Neural crest cell (in vitro differentiated cells): ENCODE data around the gene ARHGAP6. TPM values are rescaled to one million over a fixed set of nuclear protein-coding genes. Genes with fewer than 3 reads are reported as not detected.

Source experiments
- DNase-seq: peaks from one replicate; pipeline ENCODE4 v3.0.0; 2021; ENCODE audit warnings: low read depth, mixed read lengths, low spot score
- H3K27ac Mint-ChIP-seq: one replicate; pipeline ENCODE4 v1.8.0; 2021; ENCODE audit warnings: mild to moderate bottlenecking, mixed read lengths; ENCODE audit not compliant: unreplicated experiment
- H3K27me3 Mint-ChIP-seq: 2 replicates; pipeline ENCODE4 v1.8.0; 2021; ENCODE audit warnings: low read depth, mild to moderate bottlenecking, mixed read lengths
- H3K36me3 Mint-ChIP-seq: 2 replicates; pipeline ENCODE4 v1.8.0; 2021; ENCODE audit warnings: low read depth, mild to moderate bottlenecking, mixed read lengths
- H3K4me1 Mint-ChIP-seq: 2 replicates; pipeline ENCODE4 v1.8.0; 2021; ENCODE audit warnings: mixed read lengths
- H3K4me3 Mint-ChIP-seq: one replicate; pipeline ENCODE4 v1.8.0; 2021; ENCODE audit warnings: mild to moderate bottlenecking, mixed read lengths
- H3K9me3 Mint-ChIP-seq: 2 replicates; pipeline ENCODE4 v1.8.0; 2021; ENCODE audit warnings: mixed read lengths
- total RNA-seq: library from RNA; stranded (reverse); gene quantifications from 2 replicates; pipeline ENCODE4 v1.2.1, GENCODE V29; 2021
- TF ChIP-seq, protein P1 (sequence below): fragments of 200-600 bp; sonication (generic); conservative IDR thresholded peaks from 2 replicates; pipeline ENCODE4 v1.5.0; 2021; ENCODE audit warnings: antibody characterized with exemption, mild to moderate bottlenecking

Gene ARHGAP6
- total RNA-seq, 1 donor from 2014 or later = 2.7 TPM

DNA sequence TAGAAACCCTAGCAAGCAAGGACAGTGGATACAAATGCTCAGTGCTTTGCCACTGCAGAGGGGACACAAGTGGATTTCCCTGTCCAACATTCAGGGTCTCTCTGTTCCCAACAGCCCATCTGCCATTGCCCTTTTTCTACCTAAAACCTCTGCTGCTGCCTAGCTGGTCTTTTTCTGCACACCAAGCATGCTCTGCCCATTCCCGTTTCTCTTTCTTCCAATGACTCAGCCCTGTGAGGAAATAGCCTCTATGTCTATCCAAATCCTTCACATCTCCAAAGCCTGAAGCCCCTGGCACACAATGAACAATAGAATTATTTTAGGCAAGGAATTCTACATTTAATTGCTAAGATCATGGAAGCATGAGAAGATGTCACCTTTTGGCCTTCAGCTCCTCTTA is 378.2 kb downstream of the ARHGAP6 start:
- H3K9me3 Mint-ChIP-seq = peaks cover 9% of the 10 kb centered on the region
- no peak for DNase-seq
- TF ChIP-seq, protein P1, sequence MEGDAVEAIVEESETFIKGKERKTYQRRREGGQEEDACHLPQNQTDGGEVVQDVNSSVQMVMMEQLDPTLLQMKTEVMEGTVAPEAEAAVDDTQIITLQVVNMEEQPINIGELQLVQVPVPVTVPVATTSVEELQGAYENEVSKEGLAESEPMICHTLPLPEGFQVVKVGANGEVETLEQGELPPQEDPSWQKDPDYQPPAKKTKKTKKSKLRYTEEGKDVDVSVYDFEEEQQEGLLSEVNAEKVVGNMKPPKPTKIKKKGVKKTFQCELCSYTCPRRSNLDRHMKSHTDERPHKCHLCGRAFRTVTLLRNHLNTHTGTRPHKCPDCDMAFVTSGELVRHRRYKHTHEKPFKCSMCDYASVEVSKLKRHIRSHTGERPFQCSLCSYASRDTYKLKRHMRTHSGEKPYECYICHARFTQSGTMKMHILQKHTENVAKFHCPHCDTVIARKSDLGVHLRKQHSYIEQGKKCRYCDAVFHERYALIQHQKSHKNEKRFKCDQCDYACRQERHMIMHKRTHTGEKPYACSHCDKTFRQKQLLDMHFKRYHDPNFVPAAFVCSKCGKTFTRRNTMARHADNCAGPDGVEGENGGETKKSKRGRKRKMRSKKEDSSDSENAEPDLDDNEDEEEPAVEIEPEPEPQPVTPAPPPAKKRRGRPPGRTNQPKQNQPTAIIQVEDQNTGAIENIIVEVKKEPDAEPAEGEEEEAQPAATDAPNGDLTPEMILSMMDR = no peak
- H3K27ac Mint-ChIP-seq = no peak overlapping the region
- H3K27me3 Mint-ChIP-seq = no peaks in the 10 kb centered on the region
- no peak overlapping the region for H3K4me3 Mint-ChIP-seq
- H3K4me1 Mint-ChIP-seq = no peaks in the 10 kb centered on the region
- H3K36me3 Mint-ChIP-seq = no peaks in the 10 kb centered on the region

DNA sequence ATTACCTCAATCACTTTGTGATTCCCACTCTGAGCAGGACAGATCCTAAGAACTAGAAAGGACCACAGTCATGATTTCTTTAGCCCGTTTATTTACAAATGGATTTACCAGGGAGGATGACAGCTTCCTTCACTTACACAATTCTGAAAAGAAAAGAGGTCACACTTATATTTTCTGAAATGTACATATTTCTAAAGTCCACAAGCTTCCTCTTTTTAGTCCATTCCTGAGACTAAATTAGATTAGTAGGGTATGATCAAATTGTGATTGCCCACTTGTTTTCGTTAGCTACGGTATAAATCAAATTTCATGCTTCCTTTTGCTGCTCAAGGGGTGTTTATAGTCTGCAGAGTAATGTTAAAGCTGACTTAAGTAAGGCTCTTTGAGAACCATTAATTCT is 380.1 kb downstream of the ARHGAP6 start:
- Mint-ChIP-seq H3K27ac (no peak overlapping the region), H3K36me3 (no peaks in the 10 kb centered on the region), H3K4me3 (no peak overlapping the region), H3K9me3 (peaks cover 6% of the 10 kb centered on the region), H3K4me1 (no peaks in the 10 kb centered on the region), H3K27me3 (no peaks in the 10 kb centered on the region)
- TF ChIP-seq, protein P1 = no peak
- DNase-seq = no peak

DNA sequence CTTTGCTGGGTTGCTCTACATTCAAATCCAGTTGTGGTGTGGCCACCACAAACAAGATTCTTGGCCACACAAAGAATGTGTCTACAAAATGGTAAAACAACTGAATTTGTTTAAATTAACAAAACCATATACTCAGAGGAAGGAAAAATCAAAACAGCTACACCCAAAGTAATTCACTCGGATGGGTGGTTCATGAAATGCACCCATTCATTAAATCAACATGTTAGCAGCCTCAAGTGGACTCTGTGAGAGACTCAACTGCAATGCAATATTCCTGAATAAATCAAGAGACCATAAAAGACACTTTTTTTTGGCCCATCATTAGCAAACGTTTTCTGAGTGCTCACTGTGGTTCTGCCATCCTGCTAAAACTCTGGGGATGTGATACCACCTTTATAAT is 383.7 kb downstream of the ARHGAP6 start:
- no peak overlapping the region for H3K27ac Mint-ChIP-seq
- peaks cover 6% of the 10 kb centered on the region for H3K9me3 Mint-ChIP-seq
- TF ChIP-seq, protein P1 = no peak
- H3K27me3 Mint-ChIP-seq = no peaks in the 10 kb centered on the region
- no peaks in the 10 kb centered on the region for H3K36me3 Mint-ChIP-seq
- no peaks in the 10 kb centered on the region for H3K4me1 Mint-ChIP-seq
- no peak for DNase-seq
- no peak overlapping the region for H3K4me3 Mint-ChIP-seq

DNA sequence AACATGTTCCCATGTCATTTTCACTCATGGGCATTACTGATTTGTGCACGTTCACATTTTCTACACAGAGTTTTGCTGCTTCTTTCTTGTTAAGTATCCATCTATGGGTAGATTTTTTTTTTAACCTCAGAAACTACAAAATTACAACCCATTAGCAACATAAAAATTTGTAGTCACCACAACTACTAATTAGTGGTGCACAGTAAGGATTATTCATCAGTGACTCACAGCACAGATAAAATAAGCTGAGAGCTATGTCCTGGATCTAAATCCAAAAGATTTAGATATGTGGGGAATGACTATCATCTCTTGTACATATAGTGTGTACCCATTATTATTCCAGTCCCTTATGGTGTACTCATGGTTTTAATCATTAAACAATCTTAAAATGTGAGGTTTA is 392.2 kb downstream of the ARHGAP6 start:
- no peak overlapping the region for H3K4me3 Mint-ChIP-seq
- H3K27me3 Mint-ChIP-seq = no peaks in the 10 kb centered on the region

DNA sequence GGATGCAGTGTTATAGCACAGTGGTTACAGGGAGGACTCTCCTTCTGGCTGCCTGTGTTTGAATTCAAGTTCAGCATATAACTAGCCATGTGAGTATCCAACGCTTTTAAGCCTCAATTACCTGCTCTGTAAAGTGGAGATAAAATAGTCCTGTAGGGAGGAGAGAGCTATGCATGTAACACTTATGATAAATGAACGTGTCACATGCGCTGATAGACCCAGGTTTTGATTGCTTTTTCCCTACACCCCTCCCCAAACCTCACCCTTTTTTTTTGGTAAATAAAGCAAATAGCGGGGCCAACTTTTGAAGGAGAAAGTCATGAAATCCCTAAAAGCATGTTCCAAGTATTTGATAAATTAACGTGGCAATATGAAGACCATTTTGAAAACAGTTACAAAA is 392.9 kb downstream of the ARHGAP6 start:
- H3K36me3 Mint-ChIP-seq = no peaks in the 10 kb centered on the region
- peaks cover 2% of the 10 kb centered on the region for H3K9me3 Mint-ChIP-seq
- H3K27me3 Mint-ChIP-seq = no peaks in the 10 kb centered on the region
- no peak overlapping the region for H3K4me3 Mint-ChIP-seq
- no peaks in the 10 kb centered on the region for H3K4me1 Mint-ChIP-seq
- no peak overlapping the region for H3K27ac Mint-ChIP-seq
- no peak for DNase-seq
- TF ChIP-seq, protein P1 = no peak

More for the DNA sequence above, 392.2 kb downstream of the ARHGAP6 start:
- Mint-ChIP-seq H3K27ac (no peak overlapping the region), H3K9me3 (peaks cover 2% of the 10 kb centered on the region), H3K4me1 (no peaks in the 10 kb centered on the region), H3K36me3 (no peaks in the 10 kb centered on the region)
- TF ChIP-seq, protein P1 = no peak
- no peak for DNase-seq

DNA sequence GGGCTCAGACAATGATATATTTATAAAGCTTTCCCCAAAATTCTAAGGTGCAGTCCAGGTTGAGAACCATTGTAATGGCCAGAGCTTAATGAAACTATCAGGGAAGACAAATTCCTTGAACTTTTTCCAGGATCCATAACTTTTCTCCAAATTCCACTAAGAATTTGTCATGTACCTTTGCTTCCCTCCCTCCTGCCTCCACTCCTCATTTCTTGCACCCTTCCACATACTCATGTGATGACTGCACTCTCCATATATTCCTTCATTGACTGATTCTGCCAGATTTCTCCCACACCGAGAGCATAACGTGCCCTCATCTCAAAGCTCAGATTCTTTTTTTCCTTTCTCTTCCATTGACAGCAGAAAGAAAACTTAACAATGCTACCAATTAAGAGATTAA is 393.4 kb downstream of the ARHGAP6 start:
- H3K9me3 Mint-ChIP-seq = peaks cover 2% of the 10 kb centered on the region
- no peak for DNase-seq
- H3K27me3 Mint-ChIP-seq = no peaks in the 10 kb centered on the region
- TF ChIP-seq, protein P1 = no peak
- no peaks in the 10 kb centered on the region for H3K4me1 Mint-ChIP-seq
- no peak overlapping the region for H3K27ac Mint-ChIP-seq
- no peak overlapping the region for H3K4me3 Mint-ChIP-seq
- no peaks in the 10 kb centered on the region for H3K36me3 Mint-ChIP-seq
